ENCODE data around the gene BDKRB1. TPM values are rescaled to one million over a fixed set of nuclear protein-coding genes. Genes with fewer than 3 reads are reported as not detected.

The BDKRB1 gene
- polyA plus RNA-seq (2012; ENCODE audit: insufficient read length, low read depth), result 1.4 TPM

DNA sequence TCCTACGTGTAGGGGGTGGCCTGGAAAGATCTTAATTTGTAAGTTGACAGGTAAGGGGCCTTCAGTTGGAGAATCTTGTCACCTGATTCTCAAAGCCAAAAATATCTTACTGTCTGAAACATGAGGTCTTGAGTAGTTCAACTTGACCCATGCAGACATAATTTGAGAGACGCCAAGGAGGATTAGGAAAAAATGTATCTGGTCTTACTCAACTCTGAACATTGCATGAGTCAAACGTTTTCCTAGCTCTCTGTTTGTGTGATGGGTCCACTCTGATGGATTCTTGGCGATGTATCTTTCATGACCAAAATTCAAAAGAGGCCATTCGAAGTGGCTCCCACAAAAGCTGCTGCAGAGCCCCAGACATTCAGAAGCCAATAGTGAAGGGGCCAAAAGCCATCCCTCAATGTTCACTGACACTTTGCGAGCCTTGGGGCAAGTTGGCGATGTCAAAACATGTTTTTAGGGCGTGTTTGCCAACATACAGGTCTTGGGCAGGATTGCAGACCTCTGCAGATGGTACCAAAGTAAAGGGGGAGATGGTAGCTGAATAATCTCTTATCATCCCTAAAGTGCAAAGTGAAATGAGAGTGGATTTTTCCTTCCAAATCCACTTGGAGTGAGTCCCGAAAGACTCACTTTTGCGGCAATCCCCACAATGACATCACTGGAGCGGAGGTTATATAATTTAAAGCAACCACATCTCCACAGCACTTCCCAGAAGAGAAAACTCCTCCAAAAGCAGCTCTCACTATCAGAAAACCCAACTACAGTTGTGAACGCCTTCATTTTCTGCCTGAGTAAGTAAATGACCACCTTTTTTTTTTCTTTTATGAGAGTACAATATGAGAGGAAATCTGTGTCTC lies at the start of gene BDKRB1:
Gene BDKRB1 (plus strand): TSS at position 710 of the 866 bp plus-strand sequence. CDS start 7,473 bp downstream, outside the sequence.
- TF ChIP-seq POLR2AphosphoS5 (IDR thresholded peaks at IDR 0.05; ENCODE audit: low read depth, low read length), result no peak
- no peak for TF ChIP-seq FOXP2 (optimal IDR thresholded peaks at IDR 0.05; ENCODE audit: borderline replicate concordance, extremely low read depth, extremely low read length, insufficient read depth)
- no peak for TF ChIP-seq TAF1 (IDR thresholded peaks at IDR 0.05; ENCODE audit: borderline replicate concordance, insufficient read depth, low read length)
- TF ChIP-seq SIN3A (IDR thresholded peaks at IDR 0.05; ENCODE audit: borderline replicate concordance, insufficient read depth, low read length), result no peak
- TF ChIP-seq, protein P1, sequence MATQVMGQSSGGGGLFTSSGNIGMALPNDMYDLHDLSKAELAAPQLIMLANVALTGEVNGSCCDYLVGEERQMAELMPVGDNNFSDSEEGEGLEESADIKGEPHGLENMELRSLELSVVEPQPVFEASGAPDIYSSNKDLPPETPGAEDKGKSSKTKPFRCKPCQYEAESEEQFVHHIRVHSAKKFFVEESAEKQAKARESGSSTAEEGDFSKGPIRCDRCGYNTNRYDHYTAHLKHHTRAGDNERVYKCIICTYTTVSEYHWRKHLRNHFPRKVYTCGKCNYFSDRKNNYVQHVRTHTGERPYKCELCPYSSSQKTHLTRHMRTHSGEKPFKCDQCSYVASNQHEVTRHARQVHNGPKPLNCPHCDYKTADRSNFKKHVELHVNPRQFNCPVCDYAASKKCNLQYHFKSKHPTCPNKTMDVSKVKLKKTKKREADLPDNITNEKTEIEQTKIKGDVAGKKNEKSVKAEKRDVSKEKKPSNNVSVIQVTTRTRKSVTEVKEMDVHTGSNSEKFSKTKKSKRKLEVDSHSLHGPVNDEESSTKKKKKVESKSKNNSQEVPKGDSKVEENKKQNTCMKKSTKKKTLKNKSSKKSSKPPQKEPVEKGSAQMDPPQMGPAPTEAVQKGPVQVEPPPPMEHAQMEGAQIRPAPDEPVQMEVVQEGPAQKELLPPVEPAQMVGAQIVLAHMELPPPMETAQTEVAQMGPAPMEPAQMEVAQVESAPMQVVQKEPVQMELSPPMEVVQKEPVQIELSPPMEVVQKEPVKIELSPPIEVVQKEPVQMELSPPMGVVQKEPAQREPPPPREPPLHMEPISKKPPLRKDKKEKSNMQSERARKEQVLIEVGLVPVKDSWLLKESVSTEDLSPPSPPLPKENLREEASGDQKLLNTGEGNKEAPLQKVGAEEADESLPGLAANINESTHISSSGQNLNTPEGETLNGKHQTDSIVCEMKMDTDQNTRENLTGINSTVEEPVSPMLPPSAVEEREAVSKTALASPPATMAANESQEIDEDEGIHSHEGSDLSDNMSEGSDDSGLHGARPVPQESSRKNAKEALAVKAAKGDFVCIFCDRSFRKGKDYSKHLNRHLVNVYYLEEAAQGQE (IDR thresholded peaks at IDR 0.05; ENCODE audit: insufficient read depth in 1 of 2, low read depth in 2 of 2, low read length in 2 of 2), result no peak

- TF ChIP-seq FOXP2 (optimal IDR thresholded peaks at IDR 0.05; ENCODE audit: borderline replicate concordance, extremely low read depth, extremely low read length, insufficient read depth), result no peak
- no peak for TF ChIP-seq SIN3A (IDR thresholded peaks at IDR 0.05; ENCODE audit: borderline replicate concordance, insufficient read depth, low read length)
- TF ChIP-seq POLR2AphosphoS5 (IDR thresholded peaks at IDR 0.05; ENCODE audit: low read depth, low read length), result no peak
- TF ChIP-seq, protein P1 (IDR thresholded peaks at IDR 0.05; ENCODE audit: insufficient read depth in 1 of 2, low read depth in 2 of 2, low read length in 2 of 2), result no peak
- TF ChIP-seq TAF1 (IDR thresholded peaks at IDR 0.05; ENCODE audit: borderline replicate concordance, insufficient read depth, low read length), result no peak
Measured at GRCh38 chr14:96206461-96206860, 49.5 kb upstream of the BDKRB1 start.

DNA sequence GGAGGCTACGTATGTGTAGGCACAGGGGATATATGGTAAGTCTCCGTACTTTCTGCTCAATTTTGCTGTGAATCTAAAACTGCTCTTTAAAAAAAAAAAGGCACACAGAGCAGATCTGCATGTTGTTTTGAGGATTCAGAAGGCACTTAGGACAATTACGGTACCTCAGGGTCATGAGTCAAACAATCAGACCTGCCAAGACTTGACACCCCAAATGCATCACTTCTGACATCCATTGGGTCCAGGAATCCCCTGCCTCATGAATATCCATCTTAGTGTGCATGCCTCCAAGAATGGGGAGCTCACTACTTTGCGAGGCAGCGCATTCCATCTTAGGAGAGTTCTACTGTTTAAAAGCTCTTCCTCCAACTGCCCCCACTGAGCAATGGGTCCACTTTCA lies 48.3 kb upstream of the BDKRB1 start:
- TF ChIP-seq POLR2AphosphoS5 (IDR thresholded peaks at IDR 0.05; ENCODE audit: low read depth, low read length) (no peak), TAF1 (IDR thresholded peaks at IDR 0.05; ENCODE audit: borderline replicate concordance, insufficient read depth, low read length) (no peak), SIN3A (IDR thresholded peaks at IDR 0.05; ENCODE audit: borderline replicate concordance, insufficient read depth, low read length) (no peak), FOXP2 (optimal IDR thresholded peaks at IDR 0.05; ENCODE audit: borderline replicate concordance, extremely low read depth, extremely low read length, insufficient read depth) (no peak)
- TF ChIP-seq, protein P1 (IDR thresholded peaks at IDR 0.05; ENCODE audit: insufficient read depth in 1 of 2, low read depth in 2 of 2, low read length in 2 of 2), result no peak

- TF ChIP-seq POLR2AphosphoS5 (IDR thresholded peaks at IDR 0.05; ENCODE audit: low read depth, low read length), result no peak
- TF ChIP-seq TAF1 (IDR thresholded peaks at IDR 0.05; ENCODE audit: borderline replicate concordance, insufficient read depth, low read length), result no peak
- TF ChIP-seq, protein P1 (IDR thresholded peaks at IDR 0.05; ENCODE audit: insufficient read depth in 1 of 2, low read depth in 2 of 2, low read length in 2 of 2), result no peak
- no peak for TF ChIP-seq SIN3A (IDR thresholded peaks at IDR 0.05; ENCODE audit: borderline replicate concordance, insufficient read depth, low read length)
- TF ChIP-seq FOXP2 (optimal IDR thresholded peaks at IDR 0.05; ENCODE audit: borderline replicate concordance, extremely low read depth, extremely low read length, insufficient read depth), result no peak
Measured at GRCh38 chr14:96208739-96209138, 47.3 kb upstream of the BDKRB1 start.

All from PFSK-1 (cell line).